Thyroid gland (tissue), 4 donors: ENCODE measurements around the gene VSNL1.

Source experiments
- POLR2A ChIP-seq, 2 donors: fragments of 450-650 bp; IDR thresholded peaks; one replicate each; pipeline ENCODE4 v1.6.1; 2017; ENCODE audit warnings: antibody characterized with exemption in 2 of 2, mild to moderate bottlenecking in 2 of 2, moderate library complexity in 1 of 2
- TF ChIP-seq, protein P1 (sequence below), 6 experiments: fragments of 200-600 bp in 3 of 6; fragments of 450-650 bp in 3 of 6; sonication (generic) in 3 of 6; IDR thresholded peaks; one replicate each; pipeline ENCODE4 v1.5.1; 2016 to 2019; ENCODE audit warnings: antibody characterized with exemption in 6 of 6, mild to moderate bottlenecking in 2 of 6, inconsistent platforms in 1 of 6, moderate library complexity in 1 of 6

DNA sequence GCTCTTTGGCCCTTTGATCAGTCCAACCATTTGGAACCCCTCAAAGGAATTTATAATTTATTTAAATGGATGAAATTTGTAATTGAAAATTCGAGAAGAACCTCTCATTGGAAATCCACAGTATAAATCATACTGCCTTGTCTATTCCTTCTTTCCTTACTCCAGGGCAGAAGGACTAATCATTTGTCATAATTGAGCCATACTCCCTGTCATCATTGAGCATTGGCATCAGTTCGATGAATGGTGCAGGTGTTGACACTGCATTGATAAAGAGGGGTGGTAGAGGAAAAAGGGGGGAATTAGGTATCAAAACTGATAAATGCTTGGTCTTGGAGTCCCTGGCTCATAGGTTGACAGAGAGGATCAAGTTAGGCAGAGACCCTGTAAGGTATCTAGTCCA, 2.0 kb downstream of the VSNL1 start:
- TF ChIP-seq, protein P1, sequence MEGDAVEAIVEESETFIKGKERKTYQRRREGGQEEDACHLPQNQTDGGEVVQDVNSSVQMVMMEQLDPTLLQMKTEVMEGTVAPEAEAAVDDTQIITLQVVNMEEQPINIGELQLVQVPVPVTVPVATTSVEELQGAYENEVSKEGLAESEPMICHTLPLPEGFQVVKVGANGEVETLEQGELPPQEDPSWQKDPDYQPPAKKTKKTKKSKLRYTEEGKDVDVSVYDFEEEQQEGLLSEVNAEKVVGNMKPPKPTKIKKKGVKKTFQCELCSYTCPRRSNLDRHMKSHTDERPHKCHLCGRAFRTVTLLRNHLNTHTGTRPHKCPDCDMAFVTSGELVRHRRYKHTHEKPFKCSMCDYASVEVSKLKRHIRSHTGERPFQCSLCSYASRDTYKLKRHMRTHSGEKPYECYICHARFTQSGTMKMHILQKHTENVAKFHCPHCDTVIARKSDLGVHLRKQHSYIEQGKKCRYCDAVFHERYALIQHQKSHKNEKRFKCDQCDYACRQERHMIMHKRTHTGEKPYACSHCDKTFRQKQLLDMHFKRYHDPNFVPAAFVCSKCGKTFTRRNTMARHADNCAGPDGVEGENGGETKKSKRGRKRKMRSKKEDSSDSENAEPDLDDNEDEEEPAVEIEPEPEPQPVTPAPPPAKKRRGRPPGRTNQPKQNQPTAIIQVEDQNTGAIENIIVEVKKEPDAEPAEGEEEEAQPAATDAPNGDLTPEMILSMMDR (IDR thresholded peaks at IDR 0.05), result no peak
- no peak for TF ChIP-seq POLR2A (IDR thresholded peaks at IDR 0.05)
